Measurements from ENCODE around the gene IER5L.

GRCh38 chr9:129223551-129224208 lies 45.6 kb upstream of the IER5L start:
- TF ChIP-seq, protein P1, sequence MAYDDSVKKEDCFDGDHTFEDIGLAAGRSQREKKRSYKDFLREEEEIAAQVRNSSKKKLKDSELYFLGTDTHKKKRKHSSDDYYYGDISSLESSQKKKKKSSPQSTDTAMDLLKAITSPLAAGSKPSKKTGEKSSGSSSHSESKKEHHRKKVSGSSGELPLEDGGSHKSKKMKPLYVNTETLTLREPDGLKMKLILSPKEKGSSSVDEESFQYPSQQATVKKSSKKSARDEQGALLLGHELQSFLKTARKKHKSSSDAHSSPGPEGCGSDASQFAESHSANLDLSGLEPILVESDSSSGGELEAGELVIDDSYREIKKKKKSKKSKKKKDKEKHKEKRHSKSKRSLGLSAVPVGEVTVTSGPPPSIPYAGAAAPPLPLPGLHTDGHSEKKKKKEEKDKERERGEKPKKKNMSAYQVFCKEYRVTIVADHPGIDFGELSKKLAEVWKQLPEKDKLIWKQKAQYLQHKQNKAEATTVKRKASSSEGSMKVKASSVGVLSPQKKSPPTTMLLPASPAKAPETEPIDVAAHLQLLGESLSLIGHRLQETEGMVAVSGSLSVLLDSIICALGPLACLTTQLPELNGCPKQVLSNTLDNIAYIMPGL (CRISPR knock-in tag; IDR thresholded peaks at IDR 0.05) = no peak
- TF ChIP-seq GABPB1 (CRISPR knock-in tag; IDR thresholded peaks at IDR 0.05) (no peak), AR (CRISPR knock-in tag; IDR thresholded peaks at IDR 0.05) (no peak), JUN (CRISPR knock-in tag; IDR thresholded peaks at IDR 0.05) (no peak), ETV6 (CRISPR knock-in tag; IDR thresholded peaks at IDR 0.05) (no peak), FOXP4 (CRISPR knock-in tag; IDR thresholded peaks at IDR 0.05) (no peak)
- TF ChIP-seq, protein P2, sequence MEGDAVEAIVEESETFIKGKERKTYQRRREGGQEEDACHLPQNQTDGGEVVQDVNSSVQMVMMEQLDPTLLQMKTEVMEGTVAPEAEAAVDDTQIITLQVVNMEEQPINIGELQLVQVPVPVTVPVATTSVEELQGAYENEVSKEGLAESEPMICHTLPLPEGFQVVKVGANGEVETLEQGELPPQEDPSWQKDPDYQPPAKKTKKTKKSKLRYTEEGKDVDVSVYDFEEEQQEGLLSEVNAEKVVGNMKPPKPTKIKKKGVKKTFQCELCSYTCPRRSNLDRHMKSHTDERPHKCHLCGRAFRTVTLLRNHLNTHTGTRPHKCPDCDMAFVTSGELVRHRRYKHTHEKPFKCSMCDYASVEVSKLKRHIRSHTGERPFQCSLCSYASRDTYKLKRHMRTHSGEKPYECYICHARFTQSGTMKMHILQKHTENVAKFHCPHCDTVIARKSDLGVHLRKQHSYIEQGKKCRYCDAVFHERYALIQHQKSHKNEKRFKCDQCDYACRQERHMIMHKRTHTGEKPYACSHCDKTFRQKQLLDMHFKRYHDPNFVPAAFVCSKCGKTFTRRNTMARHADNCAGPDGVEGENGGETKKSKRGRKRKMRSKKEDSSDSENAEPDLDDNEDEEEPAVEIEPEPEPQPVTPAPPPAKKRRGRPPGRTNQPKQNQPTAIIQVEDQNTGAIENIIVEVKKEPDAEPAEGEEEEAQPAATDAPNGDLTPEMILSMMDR (IDR thresholded peaks at IDR 0.05) = no peak
- TF ChIP-seq, protein P3, sequence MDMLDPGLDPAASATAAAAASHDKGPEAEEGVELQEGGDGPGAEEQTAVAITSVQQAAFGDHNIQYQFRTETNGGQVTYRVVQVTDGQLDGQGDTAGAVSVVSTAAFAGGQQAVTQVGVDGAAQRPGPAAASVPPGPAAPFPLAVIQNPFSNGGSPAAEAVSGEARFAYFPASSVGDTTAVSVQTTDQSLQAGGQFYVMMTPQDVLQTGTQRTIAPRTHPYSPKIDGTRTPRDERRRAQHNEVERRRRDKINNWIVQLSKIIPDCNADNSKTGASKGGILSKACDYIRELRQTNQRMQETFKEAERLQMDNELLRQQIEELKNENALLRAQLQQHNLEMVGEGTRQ (CRISPR knock-in tag; IDR thresholded peaks at IDR 0.05) = no peak; the same call in 1 of the 2 replicates
- TF ChIP-seq, protein P4, sequence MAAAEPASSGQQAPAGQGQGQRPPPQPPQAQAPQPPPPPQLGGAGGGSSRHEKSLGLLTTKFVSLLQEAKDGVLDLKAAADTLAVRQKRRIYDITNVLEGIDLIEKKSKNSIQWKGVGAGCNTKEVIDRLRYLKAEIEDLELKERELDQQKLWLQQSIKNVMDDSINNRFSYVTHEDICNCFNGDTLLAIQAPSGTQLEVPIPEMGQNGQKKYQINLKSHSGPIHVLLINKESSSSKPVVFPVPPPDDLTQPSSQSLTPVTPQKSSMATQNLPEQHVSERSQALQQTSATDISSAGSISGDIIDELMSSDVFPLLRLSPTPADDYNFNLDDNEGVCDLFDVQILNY (CRISPR knock-in tag; IDR thresholded peaks at IDR 0.05) = no peak
